Endothelial cell (in vitro differentiated cells): ENCODE data around the gene DLL1. TPM values are rescaled to one million over a fixed set of nuclear protein-coding genes. Genes with fewer than 3 reads are reported as not detected.

Experiments
- DNase-seq: peaks from one replicate; pipeline ENCODE4 v3.0.0; 2021; ENCODE audit warnings: low spot score
- H3K27ac Mint-ChIP-seq: one replicate; pipeline ENCODE4 v1.8.0; 2021; ENCODE audit warnings: mixed read lengths, inconsistent platforms; ENCODE audit not compliant: unreplicated experiment
- H3K27me3 Mint-ChIP-seq: one replicate; pipeline ENCODE4 v1.8.0; 2021; ENCODE audit warnings: mild to moderate bottlenecking, moderate library complexity, mixed read lengths, inconsistent platforms; ENCODE audit not compliant: unreplicated experiment
- H3K36me3 Mint-ChIP-seq: one replicate; pipeline ENCODE4 v1.8.0; 2021; ENCODE audit warnings: mild to moderate bottlenecking, low read depth, mixed read lengths, inconsistent platforms; ENCODE audit not compliant: unreplicated experiment
- H3K4me1 Mint-ChIP-seq: one replicate; pipeline ENCODE4 v1.8.0; 2021; ENCODE audit warnings: mild to moderate bottlenecking, mixed read lengths, inconsistent platforms; ENCODE audit not compliant: unreplicated experiment
- H3K4me3 Mint-ChIP-seq: one replicate; pipeline ENCODE4 v1.8.0; 2021; ENCODE audit warnings: mild to moderate bottlenecking, mixed read lengths, inconsistent platforms; ENCODE audit not compliant: unreplicated experiment
- H3K9me3 Mint-ChIP-seq: one replicate; pipeline ENCODE4 v1.8.0; 2021; ENCODE audit warnings: mixed read lengths, inconsistent platforms; ENCODE audit not compliant: unreplicated experiment
- total RNA-seq: library from RNA; stranded (reverse); fragmentation: NEBNext Ultra II Directional; extraction: Animal tissue kit (Norgen Biotek cat#: 25700); gene quantifications from one replicate; pipeline ENCODE4 v1.2.1, GENCODE V29; 2021; ENCODE audit not compliant: unreplicated experiment
- TF ChIP-seq, protein P1 (sequence below): fragments of 200-600 bp; sonication (generic); IDR thresholded peaks from one replicate; pipeline ENCODE4 v1.5.0; 2021; ENCODE audit warnings: antibody characterized with exemption; ENCODE audit not compliant: unreplicated experiment

The DLL1 gene
- total RNA-seq, 1 donor from 2014 or later = 59.5 TPM

DNA sequence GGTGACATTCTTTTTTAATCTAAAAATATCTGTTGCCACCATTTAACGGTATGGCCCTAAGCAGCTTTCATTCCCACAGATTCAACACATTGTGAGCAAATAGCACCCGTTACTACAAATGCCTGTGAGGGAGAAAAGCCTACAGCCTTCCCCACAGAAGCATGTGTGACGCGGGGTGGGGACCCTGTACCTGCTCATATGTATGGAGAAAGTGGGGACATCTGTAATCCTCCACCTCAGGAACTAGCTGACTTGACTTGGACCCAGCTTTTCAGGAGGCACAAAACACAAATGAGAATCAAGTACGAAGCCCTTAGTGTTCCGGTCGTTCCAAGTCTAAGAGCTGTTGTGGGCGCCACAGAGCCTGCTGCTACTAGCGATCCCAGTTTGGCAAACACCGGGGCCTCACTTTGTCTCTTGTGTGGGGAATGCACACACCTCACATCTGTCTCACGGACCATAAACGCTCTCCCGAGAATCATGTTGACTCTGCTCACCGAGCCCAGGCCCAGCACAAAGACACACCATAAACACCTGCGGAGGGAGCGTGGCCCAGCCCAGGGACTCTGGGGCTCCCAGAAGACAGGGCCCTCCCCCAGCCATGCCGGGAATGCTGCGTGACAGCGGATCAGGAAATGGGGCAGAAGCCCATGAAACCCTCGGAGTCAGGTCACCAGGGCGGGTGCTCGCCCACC, 21.6 kb downstream of the DLL1 start:
- H3K9me3 Mint-ChIP-seq = no peaks in the 10 kb centered on the region
- TF ChIP-seq, protein P1, sequence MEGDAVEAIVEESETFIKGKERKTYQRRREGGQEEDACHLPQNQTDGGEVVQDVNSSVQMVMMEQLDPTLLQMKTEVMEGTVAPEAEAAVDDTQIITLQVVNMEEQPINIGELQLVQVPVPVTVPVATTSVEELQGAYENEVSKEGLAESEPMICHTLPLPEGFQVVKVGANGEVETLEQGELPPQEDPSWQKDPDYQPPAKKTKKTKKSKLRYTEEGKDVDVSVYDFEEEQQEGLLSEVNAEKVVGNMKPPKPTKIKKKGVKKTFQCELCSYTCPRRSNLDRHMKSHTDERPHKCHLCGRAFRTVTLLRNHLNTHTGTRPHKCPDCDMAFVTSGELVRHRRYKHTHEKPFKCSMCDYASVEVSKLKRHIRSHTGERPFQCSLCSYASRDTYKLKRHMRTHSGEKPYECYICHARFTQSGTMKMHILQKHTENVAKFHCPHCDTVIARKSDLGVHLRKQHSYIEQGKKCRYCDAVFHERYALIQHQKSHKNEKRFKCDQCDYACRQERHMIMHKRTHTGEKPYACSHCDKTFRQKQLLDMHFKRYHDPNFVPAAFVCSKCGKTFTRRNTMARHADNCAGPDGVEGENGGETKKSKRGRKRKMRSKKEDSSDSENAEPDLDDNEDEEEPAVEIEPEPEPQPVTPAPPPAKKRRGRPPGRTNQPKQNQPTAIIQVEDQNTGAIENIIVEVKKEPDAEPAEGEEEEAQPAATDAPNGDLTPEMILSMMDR = no peak
- H3K27me3 Mint-ChIP-seq = peaks cover 15% of the 10 kb centered on the region
- no peak for DNase-seq
- no peaks in the 10 kb centered on the region for H3K36me3 Mint-ChIP-seq
- H3K4me3 Mint-ChIP-seq = no peak overlapping the region
- peaks cover 29% of the 10 kb centered on the region for H3K4me1 Mint-ChIP-seq
- H3K27ac Mint-ChIP-seq = no peak overlapping the region

DNA sequence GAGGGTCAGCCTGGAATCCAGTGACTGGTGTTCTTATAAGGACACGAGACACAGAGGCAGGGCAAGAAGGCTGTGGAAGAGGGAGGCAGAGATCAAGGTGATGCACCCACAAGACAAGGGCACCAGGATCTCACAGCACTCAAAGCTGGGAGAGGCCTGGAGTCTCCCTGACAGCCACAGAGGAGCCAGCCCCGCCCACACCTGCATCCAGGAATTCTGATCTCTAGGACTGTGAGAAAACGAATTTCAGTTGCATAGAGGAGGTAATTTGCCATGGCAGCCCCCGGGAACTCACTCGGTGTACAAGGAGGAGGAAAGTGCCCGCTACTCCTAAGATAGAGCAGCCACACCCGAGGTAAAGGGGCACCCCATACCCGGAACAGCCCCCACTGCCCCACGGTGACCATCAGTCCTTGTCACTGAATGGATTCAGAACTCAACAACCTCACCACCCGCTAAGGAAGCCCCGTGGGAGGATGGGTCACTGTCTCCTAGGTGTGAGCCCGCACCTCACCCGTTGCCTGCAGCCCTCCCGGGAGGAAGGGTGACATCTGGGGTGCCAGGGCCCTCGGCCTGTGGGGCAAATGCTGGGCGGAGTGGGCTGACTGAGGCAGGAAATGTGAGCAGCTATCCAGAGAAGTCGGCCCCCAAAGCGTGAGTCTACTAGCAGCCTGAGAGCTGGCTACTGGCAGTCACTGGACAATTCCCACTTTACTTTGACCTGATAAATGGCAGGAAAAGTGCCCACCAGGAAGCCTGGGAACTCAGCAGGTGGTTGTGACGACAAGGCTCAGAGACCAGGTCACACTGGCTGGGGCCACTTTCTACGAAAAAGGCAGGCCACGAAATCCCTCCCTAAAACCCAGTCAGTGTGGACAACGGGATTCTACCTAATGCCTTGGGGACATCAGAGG, 22.4 kb downstream of the DLL1 start:
- Mint-ChIP-seq H3K27ac (no peak overlapping the region), H3K27me3 (peaks cover 8% of the 10 kb centered on the region), H3K4me1 (peaks cover 23% of the 10 kb centered on the region), H3K4me3 (no peak overlapping the region), H3K36me3 (no peaks in the 10 kb centered on the region), H3K9me3 (no peaks in the 10 kb centered on the region)
- TF ChIP-seq, protein P1 = no peak
- no peak for DNase-seq

DNA sequence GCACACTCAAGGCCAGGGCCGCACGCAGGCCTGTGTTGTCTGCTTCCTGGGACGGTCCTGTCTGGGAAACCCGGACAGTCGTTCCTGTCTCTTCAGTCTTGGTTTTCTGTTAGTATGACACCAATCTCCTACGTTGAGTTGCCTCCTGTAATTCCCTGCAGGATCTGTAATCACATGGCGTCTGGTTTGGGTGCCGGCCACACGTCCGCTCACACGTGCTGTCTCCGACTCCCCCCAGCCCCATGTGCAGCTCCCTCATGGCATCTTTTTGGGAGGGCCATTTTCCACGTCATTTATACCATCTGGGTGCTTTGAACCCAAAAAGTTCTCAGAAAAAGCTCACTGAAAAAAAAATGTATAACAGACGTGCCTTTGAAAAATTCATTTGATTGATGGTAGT, 23.2 kb downstream of the DLL1 start:
- peaks cover 23% of the 10 kb centered on the region for H3K4me1 Mint-ChIP-seq
- H3K27ac Mint-ChIP-seq = no peak overlapping the region

DNA sequence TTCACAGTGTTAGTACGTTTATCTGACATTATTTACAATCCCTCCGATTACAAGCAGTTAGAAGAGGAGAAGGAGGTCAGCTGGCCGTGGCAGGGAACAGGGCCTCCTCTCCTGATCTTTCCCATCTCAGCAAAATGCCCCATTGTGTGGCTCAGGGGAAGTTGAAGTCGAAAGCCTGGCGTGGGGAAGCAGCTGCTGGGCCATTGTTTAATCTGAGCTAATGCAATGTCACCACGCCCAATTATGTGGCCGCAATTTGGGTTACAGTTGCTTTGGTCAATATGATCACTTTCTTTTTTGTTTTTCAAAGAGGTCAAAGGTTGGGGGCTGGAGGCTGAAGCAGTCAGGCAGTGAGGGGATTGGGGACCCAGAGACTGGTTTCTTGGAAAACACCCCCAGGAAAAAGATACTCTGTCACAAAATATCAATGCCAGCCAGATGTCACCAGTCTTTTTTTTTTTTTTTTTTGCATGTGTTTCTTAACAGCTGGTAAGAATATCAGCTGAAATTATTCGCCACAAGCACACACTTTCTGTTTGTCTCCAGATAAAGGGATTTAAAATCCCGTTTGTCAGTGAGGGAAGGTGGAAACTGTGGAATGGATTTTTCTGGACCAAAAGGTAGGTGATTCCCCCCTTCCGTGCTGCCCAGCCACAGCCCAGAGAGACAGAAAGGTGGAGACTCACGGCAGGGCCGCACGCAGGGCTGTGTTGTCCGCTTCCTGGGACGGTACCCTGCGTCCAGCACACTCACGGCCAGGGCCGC, 24.6 kb downstream of the DLL1 start:
- peak overlapping the region; percentile 85 for H3K27ac Mint-ChIP-seq
- H3K27me3 Mint-ChIP-seq = peaks cover 4% of the 10 kb centered on the region
- DNase-seq = no peak
- H3K4me3 Mint-ChIP-seq = no peak overlapping the region
- no peaks in the 10 kb centered on the region for H3K9me3 Mint-ChIP-seq
- H3K36me3 Mint-ChIP-seq = no peaks in the 10 kb centered on the region
- TF ChIP-seq, protein P1 = no peak
- peaks cover 23% of the 10 kb centered on the region for H3K4me1 Mint-ChIP-seq

More for the DNA sequence above, 23.2 kb downstream of the DLL1 start:
- TF ChIP-seq, protein P1 = no peak
- Mint-ChIP-seq H3K9me3 (no peaks in the 10 kb centered on the region), H3K4me3 (no peak overlapping the region), H3K36me3 (no peaks in the 10 kb centered on the region), H3K27me3 (peaks cover 8% of the 10 kb centered on the region)
- DNase-seq = no peak
